GM23338 (cell line): ENCODE measurements around the gene RNF187. TPM values are rescaled to one million over a fixed set of nuclear protein-coding genes. Genes with fewer than 3 reads are reported as not detected.

Experiments
- ATAC-seq: fragments of 200-7000 bp; cut with Tn5 transposase; 3 replicates; pipeline ENCODE4 v1.9.1; 2020
- DNase-seq: peaks from one replicate; pipeline ENCODE4 v3.0.0-alpha.2; 2015; ENCODE audit warnings: low spot score
- H2AFZ ChIP-seq: fragments of 200-600 bp; sonication (generic); 2 replicates; pipeline ENCODE4 v1.8.0; 2016; ENCODE audit warnings: antibody characterized with exemption, mild to moderate bottlenecking, moderate library complexity
- H3F3A ChIP-seq: fragments of 200-600 bp; sonication (generic); replicated peaks from 2 replicates; pipeline ENCODE4 v1.8.0; 2017; ENCODE audit warnings: antibody characterized with exemption, mixed run types, low read depth
- H3K27ac ChIP-seq: fragments of 200-600 bp; sonication (generic); 2 replicates; pipeline ENCODE4 v1.6.1; 2016; ENCODE audit warnings: low read depth
- H3K27me3 ChIP-seq: fragments of 200-600 bp; sonication (generic); 2 replicates; pipeline ENCODE4 v1.8.0; 2016; ENCODE audit warnings: mild to moderate bottlenecking, mixed run types, moderate library complexity; ENCODE audit not compliant: insufficient read depth
- H3K36me3 ChIP-seq: fragments of 200-600 bp; sonication (generic); 2 replicates; pipeline ENCODE4 v1.8.0; 2016; ENCODE audit warnings: mild to moderate bottlenecking; ENCODE audit not compliant: insufficient read depth
- H3K4me1 ChIP-seq: fragments of 200-600 bp; sonication (generic); 2 replicates; pipeline ENCODE4 v1.8.0; 2016; ENCODE audit warnings: mild to moderate bottlenecking, moderate library complexity; ENCODE audit not compliant: insufficient read depth
- H3K4me2 ChIP-seq: fragments of 200-600 bp; sonication (generic); 2 replicates; pipeline ENCODE4 v1.7.1; 2017; ENCODE audit warnings: mixed run types
- H3K4me3 ChIP-seq: fragments of 200-600 bp; sonication (generic); 2 replicates; pipeline ENCODE4 v1.6.1; 2016; ENCODE audit warnings: mixed run types
- H3K79me2 ChIP-seq: fragments of 200-600 bp; sonication (generic); replicated peaks from 2 replicates; pipeline ENCODE4 v1.8.0; 2017; ENCODE audit warnings: mild to moderate bottlenecking; ENCODE audit not compliant: insufficient read depth
- H3K9me2 ChIP-seq: fragments of 200-600 bp; sonication (generic); 2 replicates; pipeline ENCODE4 v1.8.0; 2017; ENCODE audit not compliant: insufficient read depth
- H4K20me1 ChIP-seq: fragments of 200-600 bp; sonication (generic); replicated peaks from 2 replicates; pipeline ENCODE4 v1.8.0; 2017; ENCODE audit warnings: mild to moderate bottlenecking; ENCODE audit not compliant: insufficient read depth
- H3K27ac Mint-ChIP-seq: 2 replicates; pipeline ENCODE4 v1.8.0; 2020; ENCODE audit warnings: inconsistent platforms, mild to moderate bottlenecking, moderate library complexity, mixed read lengths
- H3K27me3 Mint-ChIP-seq: 3 replicates; pipeline ENCODE4 v1.8.0; 2022; ENCODE audit warnings: low read depth, mild to moderate bottlenecking, moderate library complexity, mixed read lengths, inconsistent platforms; ENCODE audit not compliant: insufficient read depth, poor library complexity
- H3K36me3 Mint-ChIP-seq: 3 replicates; pipeline ENCODE4 v1.8.0; 2021; ENCODE audit warnings: low read depth, mild to moderate bottlenecking, inconsistent platforms, moderate library complexity, mixed read lengths
- H3K4me1 Mint-ChIP-seq: 3 replicates; pipeline ENCODE4 v1.8.0; 2020; ENCODE audit warnings: mild to moderate bottlenecking, inconsistent platforms, mixed read lengths
- H3K4me3 Mint-ChIP-seq: 3 replicates; pipeline ENCODE4 v1.8.0; 2021; ENCODE audit warnings: moderate library complexity, mild to moderate bottlenecking, inconsistent platforms, mixed read lengths
- H3K9me3 Mint-ChIP-seq: 3 replicates; pipeline ENCODE4 v1.8.0; 2020; ENCODE audit warnings: moderate library complexity, mild to moderate bottlenecking, inconsistent platforms, mixed read lengths
- CREB1 ChIP-seq: fragments of 250-450 bp; sonication (Bioruptor Pico); IDR thresholded peaks from 2 replicates; pipeline ENCODE4 v1.5.0; 2020; ENCODE audit warnings: low read depth, mild to moderate bottlenecking, moderate library complexity
- CTCF ChIP-seq, 2 experiments: fragments of 200-600 bp in 1 of 2; sonication (generic) in 1 of 2; conservative IDR thresholded peaks; 2 replicates each; pipeline versions ENCODE4 v1.5.1 to v1.6.1; 2016 to 2017; ENCODE audit warnings: antibody characterized with exemption in 2 of 2, low read depth in 2 of 2, mild to moderate bottlenecking in 2 of 2, moderate library complexity in 1 of 2
- ETS1 ChIP-seq: IDR thresholded peaks from 2 replicates; pipeline ENCODE4 v1.6.1; 2016; ENCODE audit warnings: antibody characterized with exemption
- EZH2phosphoT487 ChIP-seq: fragments of 200-600 bp; sonication (generic); IDR thresholded peaks from one replicate; pipeline ENCODE4 v1.8.1; 2018; ENCODE audit warnings: antibody characterized with exemption; ENCODE audit not compliant: unreplicated experiment
- JUNB ChIP-seq: IDR thresholded peaks from one replicate; pipeline ENCODE4 v1.6.1; 2016; ENCODE audit warnings: antibody characterized with exemption; ENCODE audit not compliant: unreplicated experiment
- NANOG ChIP-seq: IDR thresholded peaks from 2 replicates; pipeline ENCODE4 v1.6.1; 2016; ENCODE audit warnings: antibody characterized with exemption, borderline replicate concordance
- POLR2AphosphoS5 ChIP-seq: IDR thresholded peaks from 2 replicates; pipeline ENCODE4 v1.6.1; 2016; ENCODE audit warnings: antibody characterized with exemption, low read depth
- STAT1 ChIP-seq: IDR thresholded peaks from one replicate; pipeline ENCODE4 v1.6.1; 2016; ENCODE audit warnings: antibody characterized with exemption; ENCODE audit not compliant: unreplicated experiment
- ZNF331 ChIP-seq: fragments of 250-450 bp; sonication (Bioruptor Pico); IDR thresholded peaks from 2 replicates; pipeline ENCODE4 v1.5.0; 2020; ENCODE audit warnings: low read depth, mild to moderate bottlenecking, moderate library complexity
- polyA plus RNA-seq: library from polyadenylated mRNA; unstranded; fragments of >200 nt; fragmentation: Nextera tagmentation; extraction: Ambion mirVana; gene quantifications from 2 replicates; pipeline ENCODE4 v1.2.1, GENCODE V29; 2016
- total RNA-seq: library from RNA; depleted of rRNA; stranded (reverse); fragments of >200 nt; shearing (Covaris generic); gene quantifications from 2 replicates; pipeline ENCODE4 v1.2.3, GENCODE V29; 2014
- TF ChIP-seq, protein P1 (sequence below): IDR thresholded peaks from one replicate; pipeline ENCODE4 v1.6.1; 2018; ENCODE audit warnings: antibody characterized with exemption; ENCODE audit not compliant: unreplicated experiment
- TF ChIP-seq, protein P2 (sequence below): fragments of 250-450 bp; sonication (Bioruptor Pico); IDR thresholded peaks from 2 replicates; pipeline ENCODE4 v1.5.0; 2020; ENCODE audit warnings: mild to moderate bottlenecking, moderate library complexity

Gene RNF187
- total and polyA plus RNA-seq, 2 experiments from 2014 or later, result 24.8 to 55.3 TPM

DNA sequence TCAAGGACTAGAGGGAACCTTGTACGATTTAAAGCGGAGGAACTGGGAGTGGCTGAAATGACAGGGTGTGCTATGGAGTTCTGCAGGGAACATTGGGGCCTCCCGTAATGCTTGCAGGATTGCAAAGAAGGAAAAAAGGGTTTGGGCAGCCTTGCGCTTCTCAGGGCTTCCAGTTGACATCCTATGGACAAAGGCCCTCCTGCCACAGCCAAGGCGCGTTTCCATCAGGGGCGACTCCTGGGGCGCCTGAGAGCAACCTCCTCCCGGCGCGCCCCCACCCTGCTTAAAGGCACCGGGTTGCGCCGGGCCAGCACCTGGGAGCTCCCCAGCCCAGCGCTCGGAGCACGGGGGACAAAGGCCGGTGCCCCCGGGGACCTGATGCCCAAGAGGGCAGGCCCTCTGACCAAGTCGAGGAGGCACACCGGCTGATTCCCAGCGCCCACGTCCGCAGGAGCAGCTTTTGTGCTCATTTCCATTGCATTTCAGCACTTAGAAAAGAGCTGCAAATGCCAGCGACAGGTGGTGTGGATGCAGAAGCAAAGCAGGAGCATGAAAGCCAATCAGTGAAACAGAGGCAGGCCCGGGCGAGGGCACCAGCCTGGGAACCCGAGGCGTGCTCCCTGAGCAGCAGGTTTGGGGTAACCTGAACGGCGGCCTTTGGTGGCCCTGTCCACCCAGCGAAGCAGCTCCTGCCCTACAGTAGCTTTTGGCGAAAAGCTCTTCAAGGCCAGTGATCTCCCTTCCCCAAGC lies 17.6 kb upstream of the RNF187 start:
- peaks cover 33% of the 10 kb centered on the region for H3K4me1 Mint-ChIP-seq
- Histone ChIP-seq H3K27ac (no peak overlapping the region), H3K36me3 (no peaks in the 10 kb centered on the region), H2AFZ (peak overlapping the region; percentile 96), H3K4me1 (peaks cover 45% of the 10 kb centered on the region), H3F3A (0 out of 2 replicates have a peak, but pooled peaks cover 8% of the 10 kb centered on the region), H4K20me1 (no peaks in the 10 kb centered on the region), H3K4me3 (peak overlapping the region; percentile 62), H3K27me3 (peaks cover 77% of the 10 kb centered on the region), H3K79me2 (no peaks in the 10 kb centered on the region), H3K9me2 (no peaks in the 10 kb centered on the region), H3K4me2 (peak overlapping the region; percentile 87)
- peaks cover 45% of the 10 kb centered on the region for H3K27me3 Mint-ChIP-seq
- H3K36me3 Mint-ChIP-seq, result no peaks in the 10 kb centered on the region; the same call in 2 of the 3 replicates
- TF ChIP-seq POLR2AphosphoS5 (no peak), JUNB (no peak), ETS1 (no peak), STAT1 (no peak), CTCF (conservative IDR thresholded peaks at IDR 0.05; ENCODE audit: low read depth in 2 of 2) (no peak), ZNF331 (CRISPR knock-in tag) (no peak), CREB1 (CRISPR knock-in tag) (no peak), NANOG (no peak), EZH2phosphoT487 (no peak)
- TF ChIP-seq, protein P1, sequence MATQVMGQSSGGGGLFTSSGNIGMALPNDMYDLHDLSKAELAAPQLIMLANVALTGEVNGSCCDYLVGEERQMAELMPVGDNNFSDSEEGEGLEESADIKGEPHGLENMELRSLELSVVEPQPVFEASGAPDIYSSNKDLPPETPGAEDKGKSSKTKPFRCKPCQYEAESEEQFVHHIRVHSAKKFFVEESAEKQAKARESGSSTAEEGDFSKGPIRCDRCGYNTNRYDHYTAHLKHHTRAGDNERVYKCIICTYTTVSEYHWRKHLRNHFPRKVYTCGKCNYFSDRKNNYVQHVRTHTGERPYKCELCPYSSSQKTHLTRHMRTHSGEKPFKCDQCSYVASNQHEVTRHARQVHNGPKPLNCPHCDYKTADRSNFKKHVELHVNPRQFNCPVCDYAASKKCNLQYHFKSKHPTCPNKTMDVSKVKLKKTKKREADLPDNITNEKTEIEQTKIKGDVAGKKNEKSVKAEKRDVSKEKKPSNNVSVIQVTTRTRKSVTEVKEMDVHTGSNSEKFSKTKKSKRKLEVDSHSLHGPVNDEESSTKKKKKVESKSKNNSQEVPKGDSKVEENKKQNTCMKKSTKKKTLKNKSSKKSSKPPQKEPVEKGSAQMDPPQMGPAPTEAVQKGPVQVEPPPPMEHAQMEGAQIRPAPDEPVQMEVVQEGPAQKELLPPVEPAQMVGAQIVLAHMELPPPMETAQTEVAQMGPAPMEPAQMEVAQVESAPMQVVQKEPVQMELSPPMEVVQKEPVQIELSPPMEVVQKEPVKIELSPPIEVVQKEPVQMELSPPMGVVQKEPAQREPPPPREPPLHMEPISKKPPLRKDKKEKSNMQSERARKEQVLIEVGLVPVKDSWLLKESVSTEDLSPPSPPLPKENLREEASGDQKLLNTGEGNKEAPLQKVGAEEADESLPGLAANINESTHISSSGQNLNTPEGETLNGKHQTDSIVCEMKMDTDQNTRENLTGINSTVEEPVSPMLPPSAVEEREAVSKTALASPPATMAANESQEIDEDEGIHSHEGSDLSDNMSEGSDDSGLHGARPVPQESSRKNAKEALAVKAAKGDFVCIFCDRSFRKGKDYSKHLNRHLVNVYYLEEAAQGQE, result no peak
- TF ChIP-seq, protein P2, sequence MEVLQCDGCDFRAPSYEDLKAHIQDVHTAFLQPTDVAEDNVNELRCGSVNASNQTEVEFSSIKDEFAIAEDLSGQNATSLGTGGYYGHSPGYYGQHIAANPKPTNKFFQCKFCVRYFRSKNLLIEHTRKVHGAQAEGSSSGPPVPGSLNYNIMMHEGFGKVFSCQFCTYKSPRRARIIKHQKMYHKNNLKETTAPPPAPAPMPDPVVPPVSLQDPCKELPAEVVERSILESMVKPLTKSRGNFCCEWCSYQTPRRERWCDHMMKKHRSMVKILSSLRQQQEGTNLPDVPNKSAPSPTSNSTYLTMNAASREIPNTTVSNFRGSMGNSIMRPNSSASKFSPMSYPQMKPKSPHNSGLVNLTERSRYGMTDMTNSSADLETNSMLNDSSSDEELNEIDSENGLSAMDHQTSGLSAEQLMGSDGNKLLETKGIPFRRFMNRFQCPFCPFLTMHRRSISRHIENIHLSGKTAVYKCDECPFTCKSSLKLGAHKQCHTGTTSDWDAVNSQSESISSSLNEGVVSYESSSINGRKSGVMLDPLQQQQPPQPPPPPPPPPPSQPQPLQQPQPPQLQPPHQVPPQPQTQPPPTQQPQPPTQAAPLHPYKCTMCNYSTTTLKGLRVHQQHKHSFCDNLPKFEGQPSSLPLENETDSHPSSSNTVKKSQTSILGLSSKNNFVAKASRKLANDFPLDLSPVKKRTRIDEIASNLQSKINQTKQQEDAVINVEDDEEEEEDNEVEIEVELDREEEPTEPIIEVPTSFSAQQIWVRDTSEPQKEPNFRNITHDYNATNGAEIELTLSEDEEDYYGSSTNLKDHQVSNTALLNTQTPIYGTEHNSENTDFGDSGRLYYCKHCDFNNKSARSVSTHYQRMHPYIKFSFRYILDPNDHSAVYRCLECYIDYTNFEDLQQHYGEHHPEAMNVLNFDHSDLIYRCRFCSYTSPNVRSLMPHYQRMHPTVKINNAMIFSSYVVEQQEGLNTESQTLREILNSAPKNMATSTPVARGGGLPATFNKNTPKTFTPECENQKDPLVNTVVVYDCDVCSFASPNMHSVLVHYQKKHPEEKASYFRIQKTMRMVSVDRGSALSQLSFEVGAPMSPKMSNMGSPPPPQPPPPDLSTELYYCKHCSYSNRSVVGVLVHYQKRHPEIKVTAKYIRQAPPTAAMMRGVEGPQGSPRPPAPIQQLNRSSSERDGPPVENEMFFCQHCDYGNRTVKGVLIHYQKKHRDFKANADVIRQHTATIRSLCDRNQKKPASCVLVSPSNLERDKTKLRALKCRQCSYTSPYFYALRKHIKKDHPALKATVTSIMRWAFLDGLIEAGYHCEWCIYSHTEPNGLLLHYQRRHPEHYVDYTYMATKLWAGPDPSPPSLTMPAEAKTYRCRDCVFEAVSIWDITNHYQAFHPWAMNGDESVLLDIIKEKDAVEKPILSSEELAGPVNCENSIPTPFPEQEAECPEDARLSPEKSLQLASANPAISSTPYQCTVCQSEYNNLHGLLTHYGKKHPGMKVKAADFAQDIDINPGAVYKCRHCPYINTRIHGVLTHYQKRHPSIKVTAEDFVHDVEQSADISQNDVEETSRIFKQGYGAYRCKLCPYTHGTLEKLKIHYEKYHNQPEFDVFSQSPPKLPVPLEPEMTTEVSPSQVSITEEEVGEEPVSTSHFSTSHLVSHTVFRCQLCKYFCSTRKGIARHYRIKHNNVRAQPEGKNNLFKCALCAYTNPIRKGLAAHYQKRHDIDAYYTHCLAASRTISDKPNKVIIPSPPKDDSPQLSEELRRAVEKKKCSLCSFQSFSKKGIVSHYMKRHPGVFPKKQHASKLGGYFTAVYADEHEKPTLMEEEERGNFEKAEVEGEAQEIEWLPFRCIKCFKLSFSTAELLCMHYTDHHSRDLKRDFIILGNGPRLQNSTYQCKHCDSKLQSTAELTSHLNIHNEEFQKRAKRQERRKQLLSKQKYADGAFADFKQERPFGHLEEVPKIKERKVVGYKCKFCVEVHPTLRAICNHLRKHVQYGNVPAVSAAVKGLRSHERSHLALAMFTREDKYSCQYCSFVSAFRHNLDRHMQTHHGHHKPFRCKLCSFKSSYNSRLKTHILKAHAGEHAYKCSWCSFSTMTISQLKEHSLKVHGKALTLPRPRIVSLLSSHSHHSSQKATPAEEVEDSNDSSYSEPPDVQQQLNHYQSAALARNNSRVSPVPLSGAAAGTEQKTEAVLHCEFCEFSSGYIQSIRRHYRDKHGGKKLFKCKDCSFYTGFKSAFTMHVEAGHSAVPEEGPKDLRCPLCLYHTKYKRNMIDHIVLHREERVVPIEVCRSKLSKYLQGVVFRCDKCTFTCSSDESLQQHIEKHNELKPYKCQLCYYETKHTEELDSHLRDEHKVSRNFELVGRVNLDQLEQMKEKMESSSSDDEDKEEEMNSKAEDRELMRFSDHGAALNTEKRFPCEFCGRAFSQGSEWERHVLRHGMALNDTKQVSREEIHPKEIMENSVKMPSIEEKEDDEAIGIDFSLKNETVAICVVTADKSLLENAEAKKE (CRISPR knock-in tag), result no peak
- peak; percentile 58 for DNase-seq
- no peaks in the 10 kb centered on the region; the same call in 1 of the 3 replicates for H3K9me3 Mint-ChIP-seq
- H3K4me3 Mint-ChIP-seq, result peak overlapping the region; percentile 55
- peak; percentile 47 for ATAC-seq
- H3K27ac Mint-ChIP-seq, result no peak overlapping the region
